ENCODE data around the gene C22orf23. TPM values are rescaled to one million over a fixed set of nuclear protein-coding genes. Genes with fewer than 3 reads are reported as not detected.
A peak's percentile ranks its signal among the peaks of the same experiment; 100 is the strongest.

C22orf23 gene
- total and polyA plus RNA-seq, 2 of the 13 experiments (the other 11 are each of a cell fraction or from before 2014, with no cell fraction given) = 0.21 to 0.24 TPM

GRCh38 chr22:37953062-37953436 is 352 bp downstream of the C22orf23 start (continued):
- TF ChIP-seq ZNF280B (CRISPR knock-in tag; IDR thresholded peaks at IDR 0.05; ENCODE audit: borderline replicate concordance) (no peak; the same call in 1 of the 2 replicates), JARID2 (CRISPR knock-in tag; IDR thresholded peaks at IDR 0.05; ENCODE audit: insufficient replicate concordance) (no peak), ZNF781 (CRISPR knock-in tag; IDR thresholded peaks at IDR 0.05; ENCODE audit: borderline replicate concordance, not compliant biosample characterization) (no peak), CEBPB (IDR thresholded peaks at IDR 0.05; ENCODE audit: borderline replicate concordance, low read depth, low read length) (0 out of 2 replicates have a peak, but pooled peaks have one; percentile 20), ZNF230 (CRISPR knock-in tag; IDR thresholded peaks at IDR 0.05) (0 out of 2 replicates have a peak, but pooled peaks have one; percentile 17), CCDC6 (CRISPR knock-in tag; IDR thresholded peaks at IDR 0.05) (no peak), ZNF333 (CRISPR knock-in tag; IDR thresholded peaks at IDR 0.05; ENCODE audit: borderline replicate concordance) (no peak), FOXO4 (CRISPR knock-in tag; conservative IDR thresholded peaks at IDR 0.05) (0 out of 2 replicates have a peak, but pooled peaks have one; percentile 68), NCOA1 (CRISPR knock-in tag; IDR thresholded peaks at IDR 0.05) (0 out of 2 replicates have a peak, but pooled peaks have one; percentile 51), SP4 (CRISPR knock-in tag; IDR thresholded peaks at IDR 0.05) (0 out of 2 replicates have a peak, but pooled peaks have one; percentile 40), ZFP90 (CRISPR knock-in tag; IDR thresholded peaks at IDR 0.05; ENCODE audit: borderline replicate concordance) (no peak), BATF2 (CRISPR knock-in tag; IDR thresholded peaks at IDR 0.05) (no peak), ZNF224 (CRISPR knock-in tag; IDR thresholded peaks at IDR 0.05) (0 out of 2 replicates have a peak, but pooled peaks have one; percentile 82), MYPOP (CRISPR knock-in tag; IDR thresholded peaks at IDR 0.05) (peak; percentile 64; the same call in 1 of the 2 replicates), ZNF296 (CRISPR knock-in tag; conservative IDR thresholded peaks at IDR 0.05) (peak; percentile 54; the same call in 1 of the 2 replicates), ZNF18 (CRISPR knock-in tag; IDR thresholded peaks at IDR 0.05; ENCODE audit: insufficient replicate concordance) (peak; percentile 46)

Data from HepG2 (cell line).